HEK293T (cell line): ENCODE data around the gene KAT6B.

Experiments
- BHLHE40 ChIP-seq: fragments of 450-650 bp; IDR thresholded peaks from 2 replicates; pipeline ENCODE4 v1.6.1; 2016; ENCODE audit warnings: mild to moderate bottlenecking, moderate library complexity, borderline replicate concordance
- ELF4 ChIP-seq: fragments of 450-650 bp; IDR thresholded peaks from 2 replicates; pipeline ENCODE4 v1.6.1; 2017; ENCODE audit warnings: antibody characterized with exemption
- FOXA1 ChIP-seq: fragments of 450-650 bp; IDR thresholded peaks from 2 replicates; pipeline ENCODE4 v1.6.1; 2016; ENCODE audit warnings: mild to moderate bottlenecking
- FOXK2 ChIP-seq: fragments of 450-650 bp; IDR thresholded peaks from 2 replicates; pipeline ENCODE4 v1.6.1; 2016; ENCODE audit warnings: mild to moderate bottlenecking
- FOXM1 ChIP-seq: fragments of 450-650 bp; IDR thresholded peaks from 2 replicates; pipeline ENCODE4 v1.6.1; 2017; ENCODE audit warnings: mild to moderate bottlenecking, borderline replicate concordance
- HDGF ChIP-seq: fragments of 450-650 bp; IDR thresholded peaks from 2 replicates; pipeline ENCODE4 v1.6.1; 2017; ENCODE audit warnings: antibody characterized with exemption, borderline replicate concordance
- L3MBTL2 ChIP-seq: fragments of 450-650 bp; conservative IDR thresholded peaks from 2 replicates; pipeline ENCODE4 v1.6.1; 2016; ENCODE audit warnings: mild to moderate bottlenecking
- NFRKB ChIP-seq: fragments of 450-650 bp; IDR thresholded peaks from 2 replicates; pipeline ENCODE4 v1.6.1; 2016; ENCODE audit warnings: mild to moderate bottlenecking, moderate library complexity
- PKNOX1 ChIP-seq: fragments of 450-650 bp; IDR thresholded peaks from 2 replicates; pipeline ENCODE4 v1.6.1; 2016
- SP1 ChIP-seq: fragments of 450-650 bp; IDR thresholded peaks from 2 replicates; pipeline ENCODE4 v1.6.1; 2017
- TARDBP ChIP-seq: fragments of 450-650 bp; IDR thresholded peaks from 2 replicates; pipeline ENCODE4 v1.6.1; 2016

GRCh38 chr10:74957285-74957961 is 131.0 kb downstream of the KAT6B start:
- TF ChIP-seq SP1 (no peak), FOXK2 (no peak), HDGF (no peak), TARDBP (no peak), BHLHE40 (no peak), ELF4 (no peak), FOXA1 (no peak), PKNOX1 (no peak), FOXM1 (no peak), NFRKB (no peak), L3MBTL2 (no peak)
